OCI-LY3 (cell line): ENCODE measurements around the gene DDX49.

Source experiments
- CTCF ChIP-seq: fragments of 200-600, 300-600 bp; sonication (generic); IDR thresholded peaks from 2 replicates; pipeline ENCODE4 v1.5.1; 2014; ENCODE audit warnings: antibody characterized with exemption, low read length, low read depth
- EZH2phosphoT487 ChIP-seq: fragments of 200-600 bp; shearing (Covaris generic); IDR thresholded peaks from 2 replicates; pipeline ENCODE4 v1.6.1; 2018; ENCODE audit warnings: antibody characterized with exemption, mixed run types, low read depth

- TF ChIP-seq CTCF (no peak), EZH2phosphoT487 (no peak)
These were observed 39.7 kb upstream of the DDX49 start for GRCh38 chr19:18879579-18880373.
